GM19239 (cell line): ENCODE data around the gene PEMT.
"Not testable (repeated sequence)": the region's sequence is repeated elsewhere in the genome, so short reads cannot be mapped to it uniquely, and the experiment has no call there.

Source experiments
- DNase-seq: peaks from one replicate; pipeline ENCODE4 v3.0.0; 2011; ENCODE audit warnings: low spot score; ENCODE audit not compliant: insufficient read length
- FAIRE-seq: peaks from 2 replicates; lab custom pipeline; 2011; peaks lifted over from hg19 to GRCh38; lab: Jason Lieb, UNC

The PEMT gene, protein sequence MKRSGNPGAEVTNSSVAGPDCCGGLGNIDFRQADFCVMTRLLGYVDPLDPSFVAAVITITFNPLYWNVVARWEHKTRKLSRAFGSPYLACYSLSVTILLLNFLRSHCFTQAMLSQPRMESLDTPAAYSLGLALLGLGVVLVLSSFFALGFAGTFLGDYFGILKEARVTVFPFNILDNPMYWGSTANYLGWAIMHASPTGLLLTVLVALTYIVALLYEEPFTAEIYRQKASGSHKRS

DNA sequence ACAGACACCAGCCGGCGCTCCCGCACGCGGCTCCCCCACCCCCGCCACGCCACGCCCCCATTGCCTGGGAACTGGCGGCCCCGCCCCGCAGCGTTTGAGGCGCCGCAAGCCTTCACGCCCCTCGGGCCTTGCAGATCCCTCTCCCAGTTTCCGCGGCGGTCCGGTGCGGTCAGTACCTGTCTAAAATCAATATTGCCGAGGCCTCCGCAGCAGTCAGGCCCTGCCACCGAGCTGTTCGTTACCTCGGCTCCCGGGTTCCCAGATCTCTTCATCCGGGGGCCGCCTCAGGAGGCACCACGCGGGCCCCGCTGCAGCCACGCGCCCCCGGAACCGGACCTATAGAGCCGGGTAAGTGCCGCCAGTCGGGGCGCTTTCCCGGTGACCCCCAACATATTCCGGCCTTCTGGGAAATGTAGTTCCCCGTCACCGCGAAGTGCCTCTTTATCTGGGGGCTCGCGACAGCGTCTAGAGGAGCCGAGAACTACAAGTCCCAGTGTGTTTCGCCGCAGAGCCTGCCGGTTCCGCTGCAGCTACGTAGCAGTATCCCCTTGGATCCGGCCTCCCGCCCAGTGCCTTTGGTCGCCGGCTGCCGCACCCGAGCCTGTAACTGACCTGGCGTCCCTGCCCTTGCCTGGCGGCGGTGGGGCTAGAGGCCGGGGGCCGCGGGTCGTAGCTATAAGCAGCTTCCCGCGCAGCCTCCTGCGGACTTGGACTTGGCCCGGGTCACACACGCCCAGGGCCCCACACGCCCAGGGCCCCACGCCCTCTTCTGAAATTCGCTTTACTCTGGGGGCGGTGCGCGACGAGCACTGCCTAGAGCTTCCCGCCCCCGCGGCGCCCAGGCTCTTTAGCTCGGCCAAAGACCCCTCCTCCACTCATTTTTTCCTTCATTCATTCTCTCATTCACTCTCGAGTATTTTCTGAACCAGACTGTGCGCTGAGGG, at the start of gene PEMT:
Gene PEMT, minus strand, starts transcription at position 354 of the 944 bp plus-strand sequence. Its CDS starts 82 bp downstream, at position 272.
- peak; percentile 97 for DNase-seq
- peak; percentile 95 for FAIRE-seq

DNA sequence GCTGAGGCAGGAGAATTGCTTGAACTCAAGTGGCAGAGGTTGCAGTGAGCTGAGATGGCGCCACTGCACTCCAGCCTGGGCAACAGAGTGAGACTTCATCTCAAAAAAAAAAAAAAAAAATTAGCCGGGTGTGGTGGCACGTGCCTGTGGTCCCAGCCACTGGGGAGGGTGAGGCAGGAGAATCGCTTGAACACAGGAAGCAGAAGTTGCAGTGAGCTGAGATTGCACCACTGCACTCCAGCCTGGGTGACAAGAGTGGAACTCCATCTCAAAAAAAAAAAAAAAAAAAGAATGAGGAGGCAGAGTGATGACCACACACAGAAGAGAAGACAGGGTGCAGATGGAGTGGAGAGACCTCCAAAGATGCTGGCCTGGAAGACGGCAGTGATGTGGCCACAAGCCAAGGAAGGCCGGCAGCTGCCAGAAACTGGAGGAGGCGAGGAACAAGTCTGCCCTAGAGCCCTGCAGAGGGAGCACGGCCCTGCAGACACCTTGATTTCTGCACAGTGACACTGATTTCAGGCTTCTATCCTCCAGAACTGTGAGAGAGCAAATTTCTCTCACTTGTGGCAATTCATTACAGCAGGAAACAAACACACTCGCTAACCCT, 48.3 kb upstream of the PEMT start:
- DNase-seq, FAIRE-seq: not testable (repeated sequence)

DNA sequence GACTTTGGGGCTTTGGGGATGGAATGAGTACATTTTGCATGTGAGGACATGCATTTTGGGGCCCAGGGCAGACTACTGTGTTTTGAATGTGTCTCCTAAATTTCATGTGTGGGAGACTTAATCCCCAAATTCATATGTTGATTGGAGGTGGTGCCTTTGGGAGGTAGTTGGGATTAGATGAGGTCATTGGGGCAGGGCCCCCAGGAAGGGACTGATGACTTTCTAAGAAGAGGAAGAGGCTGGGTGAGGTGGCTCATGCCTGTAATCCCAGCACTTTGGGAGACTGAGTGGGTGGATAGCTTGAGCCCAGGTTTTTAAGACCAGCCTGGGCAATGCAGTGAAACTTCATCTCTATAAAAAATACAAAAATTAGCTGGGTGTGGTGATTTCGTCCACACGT, 47.0 kb upstream of the PEMT start:
- FAIRE-seq = no peak
- DNase-seq = no peak

DNA sequence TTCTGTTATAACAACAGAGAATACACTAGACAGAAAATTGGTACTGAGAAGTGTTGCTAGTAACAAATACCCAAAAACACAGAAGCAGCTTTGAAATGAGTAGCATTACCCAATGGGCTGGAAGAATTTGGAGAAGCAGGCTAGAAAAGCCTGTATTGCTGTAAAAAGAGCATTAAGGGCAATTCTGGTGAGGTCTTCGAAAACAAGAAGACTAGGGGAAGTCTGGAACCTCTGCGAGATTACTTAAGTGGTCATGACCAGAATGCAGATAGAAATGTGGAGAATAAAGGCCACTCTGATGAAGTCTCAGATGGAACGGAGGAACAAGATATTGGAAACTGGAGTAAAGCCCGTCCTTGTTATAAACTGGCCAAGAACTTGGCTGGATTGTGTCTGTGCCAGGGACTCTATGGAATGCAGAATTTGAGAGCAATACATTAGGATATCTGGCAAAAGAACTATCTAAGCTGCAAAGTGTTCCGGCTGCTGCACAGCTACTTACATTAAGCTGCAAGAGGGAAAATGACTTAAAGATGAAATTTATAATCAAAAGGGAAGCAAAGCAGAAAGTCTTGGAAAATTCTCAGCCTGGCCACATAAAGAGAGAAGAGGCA, 44.9 kb upstream of the PEMT start:
- no peak for DNase-seq
- FAIRE-seq = no peak

DNA sequence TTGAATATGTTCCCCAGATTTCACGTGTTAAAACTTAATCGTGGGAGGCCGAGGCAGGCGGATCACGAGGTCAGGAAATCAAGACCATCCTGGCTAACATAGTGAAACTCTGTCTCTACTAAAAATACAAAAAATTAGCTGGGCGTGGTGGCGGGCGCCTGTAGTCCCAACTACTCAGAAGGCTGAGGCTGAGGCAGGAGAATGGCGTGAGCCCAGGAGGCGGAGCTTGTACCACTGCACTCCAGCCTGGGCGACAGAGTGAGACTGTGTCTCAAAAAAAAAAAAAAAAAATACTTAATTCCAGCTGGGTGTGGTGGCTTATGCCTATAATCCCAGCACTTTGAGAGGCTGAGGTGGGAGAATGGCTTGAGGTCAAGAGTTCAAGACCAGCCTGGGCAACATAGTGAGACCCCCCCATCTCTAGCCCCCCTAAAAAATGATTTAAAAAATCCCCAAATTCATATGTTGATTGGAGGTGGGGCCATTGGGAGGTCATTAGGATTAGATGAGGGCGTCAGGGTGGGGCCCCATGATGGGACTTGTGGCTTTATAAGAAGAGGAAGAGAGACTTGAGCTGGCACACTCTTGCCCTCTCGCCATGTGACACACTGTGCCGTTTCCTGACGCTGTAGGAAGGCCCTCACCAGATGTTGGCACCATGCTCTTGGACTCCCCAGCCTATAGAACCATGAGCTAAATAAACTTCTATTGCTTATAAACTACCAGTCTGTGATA, 44.2 kb upstream of the PEMT start:
- FAIRE-seq, DNase-seq: not testable (repeated sequence)

DNA sequence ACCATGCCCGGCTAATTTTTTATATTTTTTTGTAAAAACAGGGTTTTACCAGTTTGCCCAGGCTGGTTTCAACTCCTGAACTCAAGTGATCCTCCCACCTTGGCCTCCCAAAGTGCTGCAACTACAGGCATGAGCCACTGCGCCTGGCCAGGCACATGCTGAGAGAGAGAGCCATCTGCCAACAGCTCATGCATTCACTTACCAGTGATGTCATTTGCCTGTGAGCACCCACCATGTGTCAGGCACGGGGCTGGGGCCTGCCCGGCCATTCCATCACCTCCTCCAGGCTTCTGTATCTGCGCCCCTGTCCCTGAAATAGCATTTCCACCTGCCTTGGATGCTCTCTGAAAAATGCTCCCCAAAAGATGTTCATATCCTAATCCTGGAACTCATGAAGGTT, 43.6 kb upstream of the PEMT start:
- no peak for FAIRE-seq
- no peak for DNase-seq

DNA sequence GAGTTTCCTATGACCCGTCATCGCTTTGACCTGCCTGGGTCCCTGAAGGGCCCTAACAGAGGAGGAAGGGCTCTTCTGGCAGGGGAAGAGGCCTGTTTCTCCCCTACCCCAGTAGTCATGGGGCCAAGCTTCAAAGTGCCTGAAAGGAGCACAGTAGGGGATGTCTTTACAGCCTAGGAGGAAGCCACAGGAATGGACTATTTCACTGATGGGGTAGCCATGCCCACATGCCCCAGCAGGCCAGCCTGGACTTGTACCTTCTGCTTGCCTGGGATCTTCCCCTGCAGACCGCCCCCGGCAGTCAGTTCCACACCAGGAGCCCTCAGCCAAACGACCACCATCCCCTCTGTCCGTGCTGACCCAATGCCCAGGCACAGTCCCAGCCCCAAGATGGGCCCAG, 41.8 kb upstream of the PEMT start:
- DNase-seq (no peak), FAIRE-seq (no peak)

DNA sequence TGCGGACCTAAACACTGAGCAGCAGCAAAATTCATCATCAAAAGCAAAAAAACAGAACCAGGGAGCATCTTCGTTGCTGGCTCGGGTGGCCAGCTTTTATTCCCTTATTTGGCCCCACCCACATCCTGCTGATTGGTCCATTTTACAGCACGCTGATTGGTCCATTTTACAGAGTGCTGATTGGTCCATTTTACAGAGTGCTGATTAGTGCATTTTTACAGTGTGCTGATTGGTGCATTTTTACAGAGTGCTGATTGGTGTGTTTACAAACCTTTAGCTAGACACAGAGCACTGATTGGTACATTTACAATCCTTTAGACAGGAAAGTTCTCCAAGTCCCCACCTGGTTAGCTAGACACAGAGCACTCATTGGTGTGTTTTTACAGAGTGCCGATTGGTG, 41.2 kb upstream of the PEMT start:
- not testable (repeated sequence) for DNase-seq, FAIRE-seq

DNA sequence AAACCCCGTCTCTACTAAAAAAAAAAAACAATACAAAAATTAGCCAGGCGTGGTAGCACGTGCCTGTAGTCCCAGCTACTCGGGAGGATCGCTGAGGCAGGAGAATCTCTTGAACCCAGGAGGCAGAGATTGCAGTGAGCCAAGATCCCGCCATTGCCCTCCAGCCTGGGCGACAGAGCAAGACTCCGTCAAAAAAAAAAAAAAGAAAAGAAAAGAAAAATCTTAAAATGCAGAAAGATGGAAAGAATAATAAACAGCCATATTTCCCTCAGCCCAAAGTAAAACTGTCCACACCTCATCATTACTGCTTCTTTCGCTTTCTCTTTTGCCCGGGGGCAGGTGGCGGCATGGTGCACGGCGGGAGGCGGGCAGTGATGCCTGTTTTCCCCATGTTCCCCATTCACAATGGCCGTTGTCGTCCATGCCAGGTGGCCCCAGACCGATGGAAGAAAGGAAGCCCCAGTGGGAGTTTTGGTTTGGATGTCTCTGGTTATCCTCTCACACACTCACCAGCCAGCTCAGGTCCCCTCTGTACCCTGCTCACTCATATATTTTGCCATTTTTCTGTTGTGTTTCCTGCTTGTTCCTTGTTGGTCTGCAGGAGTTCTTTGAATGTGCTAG, 37.0 kb upstream of the PEMT start:
- DNase-seq (peak; percentile 58), FAIRE-seq (peak; percentile 95)

DNA sequence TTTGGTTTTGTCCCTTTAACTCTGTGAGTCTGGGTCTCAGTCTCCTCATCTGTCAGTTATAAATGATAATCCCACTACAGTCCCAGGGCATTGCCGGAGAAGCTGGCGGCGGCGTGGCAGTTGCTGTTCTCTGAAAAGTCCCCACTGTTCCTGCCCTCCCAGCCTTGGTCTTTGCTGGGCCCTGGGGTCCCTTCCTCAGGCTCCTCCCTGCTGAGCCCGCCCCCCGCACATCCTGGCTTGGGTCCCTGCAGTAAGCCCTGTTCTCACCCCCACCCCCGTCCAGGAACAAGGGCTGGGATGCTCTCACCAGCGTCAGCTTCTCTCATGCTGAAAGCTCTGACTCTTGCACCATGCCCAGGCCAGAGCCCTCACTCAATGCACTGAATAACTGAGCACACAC, 35.3 kb upstream of the PEMT start:
- FAIRE-seq = no peak
- no peak for DNase-seq

DNA sequence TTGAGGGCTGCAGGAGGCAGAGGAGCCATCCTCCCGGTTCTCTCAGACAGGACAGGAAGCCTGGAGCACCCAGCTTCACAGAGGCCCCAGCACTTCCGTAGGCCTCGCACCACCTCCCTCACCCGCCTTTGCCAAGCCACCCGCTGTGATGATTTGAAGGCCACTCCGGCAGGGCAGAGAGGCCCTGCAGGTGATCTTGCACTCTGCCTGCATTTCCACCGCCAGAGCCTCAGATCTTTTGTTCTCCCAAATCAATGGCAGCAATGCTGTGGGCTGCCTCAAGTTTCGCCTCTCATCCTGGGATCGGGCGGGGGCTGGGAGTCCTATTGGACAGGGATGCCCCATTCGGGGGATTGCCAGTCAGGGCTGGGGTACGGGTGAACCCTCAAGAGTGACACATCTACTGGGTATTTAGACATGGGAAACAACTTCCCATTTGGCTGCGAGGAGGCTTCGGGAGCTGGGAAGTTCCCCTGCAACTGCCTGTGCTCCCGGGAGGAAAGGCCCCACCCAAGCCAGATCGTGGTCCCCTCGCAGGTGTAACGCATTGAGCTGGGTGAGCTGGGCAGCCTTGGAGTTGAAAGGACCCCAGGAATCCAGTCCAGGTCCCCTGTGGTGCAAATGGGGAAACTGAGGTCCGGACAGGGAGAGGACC, 34.8 kb upstream of the PEMT start:
- FAIRE-seq (no peak), DNase-seq (no peak)

DNA sequence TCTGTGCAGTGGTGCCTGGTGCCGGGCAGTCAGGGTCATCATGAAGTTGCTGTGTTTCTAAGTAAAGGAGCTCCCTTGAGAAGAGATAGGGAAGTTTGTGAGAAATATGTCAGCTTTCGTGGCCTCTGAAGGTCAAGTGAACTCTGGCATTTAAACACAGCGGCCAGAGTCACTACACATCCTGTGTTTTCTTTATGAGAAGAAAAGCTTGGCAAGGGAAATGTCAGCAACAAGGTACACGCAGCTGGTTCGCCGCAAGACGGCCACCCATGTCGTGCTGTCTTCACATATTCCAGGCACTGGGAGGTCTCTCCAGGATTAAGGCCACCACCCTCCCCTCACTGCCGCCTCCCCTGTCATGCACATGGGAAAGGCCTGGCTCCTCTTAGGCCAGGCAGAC, 33.2 kb upstream of the PEMT start:
- no peak for DNase-seq
- no peak for FAIRE-seq

DNA sequence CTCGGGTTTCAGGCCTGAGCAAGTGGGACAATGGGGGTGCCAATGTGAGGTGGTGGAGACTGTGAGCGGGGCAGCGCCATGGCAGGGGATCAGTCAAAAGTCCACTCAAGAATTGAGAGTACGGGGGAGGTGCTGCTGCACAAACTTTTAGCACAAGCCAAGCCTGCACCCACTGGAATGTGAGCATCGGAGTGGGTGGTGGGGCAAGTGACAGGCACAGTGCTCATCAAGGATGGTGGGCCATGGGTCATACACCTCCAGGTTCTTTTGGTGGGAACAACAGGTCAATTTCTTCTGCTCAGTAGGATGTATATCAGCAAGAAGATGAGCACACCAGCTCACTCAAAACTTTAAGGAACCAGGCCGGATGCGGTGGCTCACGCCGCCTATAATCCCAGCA, 32.4 kb upstream of the PEMT start:
- FAIRE-seq (no peak), DNase-seq (no peak)

DNA sequence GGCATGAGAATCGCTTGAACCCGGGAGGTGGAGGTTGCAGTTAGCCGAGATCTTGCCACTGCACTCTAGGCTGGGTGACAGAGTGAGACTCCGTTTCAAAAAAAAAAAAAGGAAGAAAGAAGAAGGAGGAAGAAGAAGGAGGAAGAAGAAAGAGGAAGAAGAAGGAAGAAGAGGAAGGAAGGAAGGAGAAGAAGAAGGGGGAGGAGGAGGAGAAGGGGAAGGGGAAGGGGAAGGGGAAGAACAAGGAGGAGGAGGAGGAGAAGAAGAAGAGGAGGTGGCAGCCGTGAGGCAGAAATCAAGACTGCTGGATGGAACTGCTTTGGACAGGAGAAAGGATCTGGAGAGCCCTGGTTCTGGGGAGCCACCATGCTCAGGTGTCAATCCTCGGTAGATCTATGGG, 29.7 kb upstream of the PEMT start:
- no peak for FAIRE-seq
- no peak for DNase-seq

DNA sequence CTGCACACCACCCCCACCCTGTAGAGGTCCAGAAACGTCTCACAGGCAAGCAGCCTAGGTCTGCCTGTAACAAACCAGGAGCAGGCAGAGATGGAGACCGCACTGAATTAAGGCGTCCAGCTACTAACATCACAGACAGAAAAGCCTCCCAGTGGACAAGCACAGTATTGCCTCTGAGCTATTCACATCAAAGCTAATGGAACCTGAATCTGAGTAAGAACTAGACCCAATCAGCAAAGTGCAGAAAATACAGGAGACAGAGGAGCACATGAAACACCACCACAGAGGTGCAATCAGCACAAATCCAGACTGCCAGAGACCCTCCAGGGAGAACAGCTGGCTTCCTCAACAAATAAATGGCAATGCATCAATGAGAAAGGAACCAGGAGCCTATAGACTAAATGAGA, 22.2 kb upstream of the PEMT start:
- DNase-seq (peak; percentile 47), FAIRE-seq (peak; percentile 90)

DNA sequence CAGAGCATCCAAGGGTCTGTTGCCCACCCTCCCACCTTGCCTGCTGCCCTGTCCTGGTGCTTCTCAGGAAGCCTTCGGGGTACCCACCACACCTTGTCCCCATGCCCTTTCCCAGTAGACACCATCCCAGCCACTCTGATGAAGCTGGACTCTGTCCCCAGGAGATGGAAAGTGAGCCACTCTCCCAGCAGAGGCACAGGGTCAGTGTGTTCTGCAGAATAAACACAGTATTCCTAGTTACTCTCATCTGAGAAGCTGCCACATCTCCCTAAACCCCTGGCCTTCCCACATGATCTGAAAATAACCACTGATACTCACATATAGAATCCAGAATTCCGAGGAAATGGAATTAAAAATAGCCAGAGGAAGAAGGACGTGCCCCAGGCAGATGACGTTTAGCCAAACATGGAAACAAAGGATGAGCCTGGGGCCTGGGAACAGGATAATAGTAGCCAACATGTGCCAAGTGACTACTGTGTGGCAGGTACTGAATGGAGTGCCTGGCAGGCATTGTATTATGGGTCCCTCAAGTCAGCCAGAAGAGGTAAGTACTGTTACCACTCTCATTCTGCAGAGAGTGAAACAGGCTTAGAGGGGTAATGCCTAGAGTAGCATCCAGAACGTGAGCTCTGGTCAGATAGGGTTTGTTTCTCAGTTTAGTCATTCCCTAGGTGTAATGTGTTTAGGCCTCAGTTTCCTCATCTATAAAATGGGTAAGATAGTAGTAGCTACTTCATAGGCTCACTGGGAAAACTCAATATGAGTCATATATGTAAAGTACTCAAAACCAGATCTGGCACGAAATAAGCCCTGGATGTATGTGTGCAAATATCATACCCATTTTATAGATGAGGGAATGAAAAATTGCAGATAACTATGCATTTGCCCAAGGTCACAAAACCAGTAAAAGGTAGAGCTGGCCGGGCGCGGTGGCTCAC, 20.8 kb upstream of the PEMT start:
- DNase-seq (no peak), FAIRE-seq (no peak)

DNA sequence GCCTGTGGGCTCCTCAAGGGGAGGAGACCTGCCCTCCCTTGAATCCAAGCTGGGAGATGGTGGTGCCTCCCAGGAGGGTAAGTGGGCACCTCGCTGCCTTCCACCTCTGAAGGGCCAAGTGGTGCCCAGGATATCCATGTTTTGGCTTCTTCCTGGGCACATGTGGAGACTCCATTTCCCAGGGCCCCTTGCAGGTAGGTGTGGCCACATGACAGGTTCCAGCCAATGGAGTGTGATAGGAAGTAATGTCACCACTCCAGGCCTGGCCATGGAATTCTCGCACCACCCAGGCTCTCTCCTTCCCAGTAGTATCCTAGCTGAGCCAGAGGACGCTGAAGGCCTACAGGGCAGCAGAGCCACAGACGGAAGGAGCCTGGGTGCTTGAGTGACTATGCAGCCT, 17.6 kb upstream of the PEMT start:
- FAIRE-seq (no peak), DNase-seq (no peak)

DNA sequence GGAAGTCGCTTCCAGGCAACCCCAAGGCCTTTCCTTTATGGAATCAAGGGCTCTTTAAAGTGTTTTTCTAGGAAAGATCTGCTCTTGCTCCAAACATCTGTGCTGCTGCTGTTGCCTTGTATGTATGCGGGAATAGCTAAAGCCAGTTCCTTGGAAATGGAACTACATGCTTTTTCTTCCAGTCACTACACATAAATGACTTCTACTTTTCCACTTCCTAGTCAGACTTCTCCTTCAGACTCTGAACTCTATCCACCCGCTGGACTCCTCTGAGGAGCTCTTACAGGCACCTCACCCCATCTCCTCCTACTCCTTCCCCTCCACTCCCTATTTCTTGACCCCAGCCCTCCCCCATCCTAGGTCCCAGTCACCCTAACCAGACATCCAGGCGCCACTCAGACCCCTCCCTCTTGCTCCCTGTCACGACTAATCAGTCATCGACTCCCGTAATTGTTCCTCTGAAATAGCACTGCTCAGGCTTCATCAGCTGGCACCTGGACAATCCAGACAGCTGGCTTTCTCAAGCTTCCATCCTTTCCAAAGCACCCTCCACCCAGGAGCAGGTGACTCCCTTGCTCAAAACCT, 15.0 kb upstream of the PEMT start:
- no peak for DNase-seq
- no peak for FAIRE-seq
